SU-DHL-6 (cell line): ENCODE results near the gene LETM1.

ENCODE experiments used
- CTCF ChIP-seq: fragments of 200-600 bp; sonication (generic); IDR thresholded peaks from one replicate; pipeline ENCODE4 v1.5.1; 2017; ENCODE audit warnings: antibody characterized with exemption, mild to moderate bottlenecking, low read length, moderate library complexity; ENCODE audit not compliant: insufficient read depth, poor library complexity, severe bottlenecking
- EZH2phosphoT487 ChIP-seq: fragments of 200-600 bp; sonication (generic), shearing (Covaris generic); conservative IDR thresholded peaks from 2 replicates; pipeline ENCODE4 v1.6.1; 2018; ENCODE audit warnings: mild to moderate bottlenecking, antibody characterized with exemption, low read length, moderate library complexity, mixed read lengths

GRCh38 chr4:1831331-1831730, 24.6 kb downstream of the LETM1 start:
- TF ChIP-seq CTCF: no peak
- no peak for TF ChIP-seq EZH2phosphoT487
